Adrenal gland (tissue), 5 donors: Measurements from ENCODE around the gene FAM170B.

ENCODE experiments used
- POLR2A ChIP-seq, 2 donors: fragments of 450-650 bp; IDR thresholded peaks; one replicate each; pipeline ENCODE4 v1.6.1; 2017; ENCODE audit warnings: antibody characterized with exemption in 2 of 2, mild to moderate bottlenecking in 2 of 2, moderate library complexity in 1 of 2
- TF ChIP-seq, protein P1 (sequence below), 6 experiments: fragments of 450-650 bp in 4 of 6; fragments of 200-600 bp in 2 of 6; sonication (generic) in 1 of 6; IDR thresholded peaks; 1 replicate in 5 of 6; 2 replicates in 1 of 6; pipeline versions ENCODE4 v1.5.1 to v1.8.0; 2016 to 2021; ENCODE audit warnings: antibody characterized with exemption in 6 of 6, mild to moderate bottlenecking in 2 of 6, moderate library complexity in 1 of 6
- donor health status: DM: no; HTN: no; CAD: no.

GRCh38 chr10:49089557-49090188 is 44.1 kb downstream of the FAM170B start:
- no peak for TF ChIP-seq POLR2A (IDR thresholded peaks at IDR 0.05)
- TF ChIP-seq, protein P1, sequence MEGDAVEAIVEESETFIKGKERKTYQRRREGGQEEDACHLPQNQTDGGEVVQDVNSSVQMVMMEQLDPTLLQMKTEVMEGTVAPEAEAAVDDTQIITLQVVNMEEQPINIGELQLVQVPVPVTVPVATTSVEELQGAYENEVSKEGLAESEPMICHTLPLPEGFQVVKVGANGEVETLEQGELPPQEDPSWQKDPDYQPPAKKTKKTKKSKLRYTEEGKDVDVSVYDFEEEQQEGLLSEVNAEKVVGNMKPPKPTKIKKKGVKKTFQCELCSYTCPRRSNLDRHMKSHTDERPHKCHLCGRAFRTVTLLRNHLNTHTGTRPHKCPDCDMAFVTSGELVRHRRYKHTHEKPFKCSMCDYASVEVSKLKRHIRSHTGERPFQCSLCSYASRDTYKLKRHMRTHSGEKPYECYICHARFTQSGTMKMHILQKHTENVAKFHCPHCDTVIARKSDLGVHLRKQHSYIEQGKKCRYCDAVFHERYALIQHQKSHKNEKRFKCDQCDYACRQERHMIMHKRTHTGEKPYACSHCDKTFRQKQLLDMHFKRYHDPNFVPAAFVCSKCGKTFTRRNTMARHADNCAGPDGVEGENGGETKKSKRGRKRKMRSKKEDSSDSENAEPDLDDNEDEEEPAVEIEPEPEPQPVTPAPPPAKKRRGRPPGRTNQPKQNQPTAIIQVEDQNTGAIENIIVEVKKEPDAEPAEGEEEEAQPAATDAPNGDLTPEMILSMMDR (IDR thresholded peaks at IDR 0.05), result no peak
